GM04504 (cell line): ENCODE measurements around the gene BTBD9.

Experiments used
- DNase-seq: peaks from one replicate; pipeline ENCODE4 v3.0.0-alpha.2; 2012; ENCODE audit warnings: low read depth

BTBD9 gene

DNA sequence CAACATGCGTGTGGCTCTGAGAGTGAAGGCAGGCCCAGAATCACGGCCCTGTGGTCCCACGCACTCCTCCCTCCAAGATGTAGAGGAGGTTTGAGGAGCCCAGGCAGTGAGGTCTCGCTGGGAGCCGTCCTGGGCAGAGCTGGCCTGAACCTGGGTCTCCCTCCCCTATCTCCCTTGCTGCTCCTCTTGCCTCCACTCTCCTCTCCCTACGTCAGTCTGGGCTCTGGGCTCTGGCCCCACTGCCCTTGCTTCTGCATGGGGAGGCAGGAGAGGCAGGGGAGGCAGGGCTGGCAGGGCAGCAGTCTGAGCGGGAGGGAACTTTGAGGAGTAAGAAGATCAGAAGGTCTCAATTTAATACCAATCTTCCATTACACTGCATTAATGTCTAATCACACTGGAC is 445.1 kb downstream of the BTBD9 start:
- no peak for DNase-seq

- no peak for DNase-seq
Measured at GRCh38 chr6:38194282-38194572, 445.5 kb downstream of the BTBD9 start.

- no peak for DNase-seq
Measured at GRCh38 chr6:38193481-38194281, 446.0 kb downstream of the BTBD9 start.

DNA sequence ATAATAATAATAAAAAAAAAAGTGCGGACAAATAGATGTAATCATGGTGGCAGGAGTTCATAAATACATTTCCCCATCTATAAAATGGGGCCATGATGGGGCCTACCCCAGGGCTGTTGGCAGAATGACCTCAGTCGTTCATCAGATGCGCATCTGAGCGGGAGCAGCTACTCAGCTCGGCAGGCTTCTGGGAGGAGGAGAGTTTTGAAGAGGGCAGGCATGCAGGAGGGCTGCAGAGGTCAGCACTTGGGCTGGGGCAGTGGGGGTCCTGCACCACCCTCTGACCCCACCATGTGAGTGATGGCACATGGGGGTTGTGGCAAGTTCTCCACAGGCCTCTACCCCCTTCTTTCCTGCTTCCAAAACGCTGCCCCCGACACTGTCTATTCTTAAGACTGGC is 446.7 kb downstream of the BTBD9 start:
- no peak for DNase-seq

GRCh38 chr6:38192487-38192886 is 447.2 kb downstream of the BTBD9 start:
- no peak for DNase-seq

GRCh38 chr6:38192011-38192410 is 447.7 kb downstream of the BTBD9 start:
- no peak for DNase-seq

DNA sequence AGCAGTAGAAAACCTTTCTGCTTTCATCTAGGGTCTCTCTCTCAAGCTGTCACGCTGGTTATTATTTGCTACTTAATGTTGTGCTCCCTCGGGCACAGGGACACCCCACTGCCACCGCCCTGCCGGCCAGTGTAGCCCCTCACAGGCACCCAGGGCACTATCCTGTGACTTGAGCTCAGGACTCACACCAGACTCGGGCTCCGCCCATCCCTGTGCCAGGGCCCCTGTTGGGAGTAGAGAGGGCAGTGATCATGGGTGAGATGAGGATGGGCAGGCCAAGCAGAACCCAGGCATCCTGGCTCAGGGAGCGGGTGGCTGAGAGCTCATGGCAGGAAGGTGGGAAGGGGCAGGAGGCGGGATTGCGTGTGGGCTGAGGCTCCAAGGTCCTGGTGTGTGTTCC is 448.3 kb downstream of the BTBD9 start:
- DNase-seq: no peak

- no peak for DNase-seq
Measured at GRCh38 chr6:38188677-38189335, 450.9 kb downstream of the BTBD9 start.

DNA sequence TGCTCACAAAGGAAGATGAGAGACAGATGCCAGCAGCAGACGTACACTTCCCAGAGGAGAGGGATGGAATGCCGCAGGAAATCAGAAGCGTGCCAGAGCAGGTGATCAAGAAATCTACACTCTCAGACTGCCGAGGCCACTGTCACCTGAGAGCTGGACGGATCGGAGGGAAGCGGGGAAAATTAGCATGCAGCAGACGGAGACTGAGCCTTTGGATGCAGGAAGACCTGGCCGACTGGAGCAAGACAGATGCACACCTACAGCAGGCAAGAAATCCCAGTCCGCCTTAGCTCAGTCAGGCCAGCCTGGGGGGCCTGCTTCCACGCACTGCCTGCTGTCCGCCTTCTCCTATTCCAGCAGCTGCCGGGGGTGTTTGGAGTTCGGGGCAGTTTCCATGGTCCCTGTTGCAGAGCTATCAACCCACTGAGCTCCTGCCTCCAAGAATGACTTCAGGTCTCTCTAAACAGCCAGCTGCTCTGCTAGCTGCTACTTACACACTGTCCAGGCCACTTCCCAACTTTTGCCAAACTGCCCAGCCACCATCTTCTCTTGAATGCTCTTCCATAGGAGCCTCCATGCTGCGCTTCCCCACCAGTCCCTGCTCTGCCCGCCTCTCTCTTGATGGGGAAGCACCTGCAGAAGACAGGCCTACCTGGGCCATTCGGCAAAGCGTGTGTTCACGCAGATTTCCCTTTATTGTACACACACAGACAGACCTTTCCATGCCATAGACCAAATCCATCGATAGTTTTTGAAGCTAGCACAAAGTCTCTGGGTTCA is 451.7 kb downstream of the BTBD9 start:
- DNase-seq: no peak

DNA sequence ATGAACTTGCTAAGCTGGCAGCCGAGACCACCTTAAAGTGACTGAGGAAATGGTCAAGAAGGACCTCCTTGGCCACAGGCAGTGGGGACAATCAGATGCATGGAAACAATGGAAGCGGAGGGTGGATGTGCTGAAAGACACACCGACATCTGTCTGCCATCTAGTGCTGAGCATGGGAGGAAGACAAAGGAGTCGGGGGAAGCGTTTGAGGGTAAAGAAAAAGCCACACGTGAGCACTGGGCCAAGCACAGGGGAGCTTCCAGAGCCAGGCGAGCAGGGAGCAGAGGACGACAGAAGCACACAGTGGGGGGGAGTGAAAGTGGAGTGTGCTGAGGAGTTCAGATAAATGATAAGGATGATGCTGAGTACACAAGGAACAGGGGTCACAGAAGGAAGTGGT is 452.4 kb downstream of the BTBD9 start:
- DNase-seq: no peak

DNA sequence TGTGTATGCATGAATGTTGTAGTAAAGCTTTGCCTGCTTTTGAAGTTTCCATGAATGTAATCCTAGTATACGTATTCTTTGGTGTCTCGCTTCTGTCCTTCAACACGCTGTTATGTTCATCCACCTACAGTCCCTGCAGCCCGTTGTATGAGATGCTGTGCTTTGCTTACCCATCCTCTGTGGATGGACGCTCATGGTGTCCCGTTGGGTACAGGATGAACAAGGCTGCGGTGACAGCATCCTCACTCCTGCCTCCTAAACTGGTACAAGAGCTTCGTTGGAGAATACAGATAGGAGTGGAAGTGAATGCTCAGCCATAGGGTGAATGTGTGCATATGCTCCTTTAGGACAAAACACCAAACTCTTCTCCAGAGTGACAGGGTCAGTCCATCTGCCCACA is 454.0 kb downstream of the BTBD9 start:
- DNase-seq: no peak

- no peak for DNase-seq
Measured at GRCh38 chr6:38185244-38185643, 454.5 kb downstream of the BTBD9 start.

GRCh38 chr6:38184585-38185080 is 455.1 kb downstream of the BTBD9 start:
- DNase-seq: no peak

- no peak for DNase-seq
Measured at GRCh38 chr6:38183856-38184584, 455.7 kb downstream of the BTBD9 start.

GRCh38 chr6:38182426-38182825 is 457.3 kb downstream of the BTBD9 start:
- DNase-seq: no peak

- no peak for DNase-seq
Measured at GRCh38 chr6:38180586-38180985, 459.1 kb downstream of the BTBD9 start.

- DNase-seq: no peak
Measured at GRCh38 chr6:38179794-38180430, 459.8 kb downstream of the BTBD9 start.

DNA sequence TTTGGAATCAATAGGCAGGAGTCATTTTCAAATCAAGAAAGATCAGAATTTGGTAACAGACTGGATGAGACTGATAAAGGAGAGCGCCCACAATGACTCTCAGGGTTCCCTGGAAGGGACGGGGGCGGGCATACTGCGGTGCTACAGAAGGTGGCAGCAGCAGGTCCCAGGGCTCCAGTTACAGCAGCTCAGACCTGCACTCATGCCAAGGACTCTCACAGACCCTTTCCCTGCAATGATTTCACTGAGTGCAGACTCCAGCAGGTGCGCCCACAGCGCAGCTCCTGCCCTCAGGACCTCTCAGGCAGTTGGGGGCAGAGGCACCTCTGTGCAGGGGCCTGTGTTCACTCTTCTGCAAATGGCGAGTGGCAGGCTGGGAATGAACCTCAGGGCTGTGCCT is 460.4 kb downstream of the BTBD9 start:
- no peak for DNase-seq

DNA sequence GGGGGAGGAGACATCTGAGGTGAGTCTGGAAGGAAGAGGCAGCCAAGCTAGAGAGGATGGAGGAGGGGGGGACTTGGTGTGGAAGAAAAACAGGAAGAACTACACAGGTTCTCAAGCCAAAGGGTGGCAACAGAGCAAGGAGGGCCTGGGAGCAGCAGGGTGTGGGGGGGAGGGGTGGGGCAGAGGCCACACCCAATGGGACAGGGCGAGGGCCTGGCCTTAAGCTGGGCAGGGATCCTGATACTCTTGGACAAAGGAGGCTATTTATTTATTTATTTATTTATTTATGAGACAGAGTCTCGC is 461.2 kb downstream of the BTBD9 start:
- DNase-seq: no peak

- DNase-seq: no peak
Measured at GRCh38 chr6:38177882-38178583, 461.7 kb downstream of the BTBD9 start.
